ENCODE measurements around the gene UAP1. TPM values are rescaled to one million over a fixed set of nuclear protein-coding genes. Genes with fewer than 3 reads are reported as not detected.

UAP1 gene
- total RNA-seq, 1 experiment from 2014 or later = 26.9 TPM

- no peak overlapping the region for H4K8ac ChIP-seq (replicated peaks; ENCODE audit: insufficient read length, low read depth, low read length)
These were observed 47.8 kb downstream of the UAP1 start for GRCh38 chr1:162609306-162609705.

More at GRCh38 chr1:162609306-162609705, 47.8 kb downstream of the UAP1 start:
- no peak overlapping the region for H4K5ac ChIP-seq (ENCODE audit: insufficient read length, low read depth, low read length)
- H3K27ac Mint-ChIP-seq = no peak overlapping the region; a peak in 1 of 7 replicates
- H3K27ac ChIP-seq (ENCODE audit: insufficient read length, low read depth, low read length) = no peak overlapping the region
- no peak overlapping the region for H2BK120ac ChIP-seq (ENCODE audit: low read depth, low read length, poor library complexity, severe bottlenecking)
- H3K36me3 Mint-ChIP-seq (ENCODE audit: insufficient read depth in 1 of 3, low read depth in 3 of 3) = no peaks in the 10 kb centered on the region
- H3K27me3 ChIP-seq (ENCODE audit: insufficient read depth, low read length) = no peaks in the 10 kb centered on the region
- H3K4ac ChIP-seq (ENCODE audit: low read depth, low read length) = no peak overlapping the region
- no peaks in the 10 kb centered on the region for H3K23me2 ChIP-seq (ENCODE audit: insufficient read length, low read depth, low read length, poor library complexity, severe bottlenecking)
- H3K23ac ChIP-seq (ENCODE audit: insufficient read length, low read depth, low read length) = no peak overlapping the region
- DNase-seq = no peak
- no peak overlapping the region for H3K4me3 Mint-ChIP-seq
- no peaks in the 10 kb centered on the region for H3K9me3 Mint-ChIP-seq
- no CpG with 5 or more reads among the region's 2 CpGs for WGBS (ENCODE audit: extremely low coverage, insufficient read length, low lambda C conversion rate)
- H3K18ac ChIP-seq (ENCODE audit: insufficient read length, low read depth, low read length) = no peak overlapping the region
- no peaks in the 10 kb centered on the region for H4K20me1 ChIP-seq (ENCODE audit: control insufficient read depth, insufficient read depth, insufficient read length)
- no peaks in the 10 kb centered on the region for H3K4me1 ChIP-seq (ENCODE audit: insufficient read depth, low read length)
- H3T11ph ChIP-seq (ENCODE audit: low read length) = no peak overlapping the region
- H3K9me3 ChIP-seq (ENCODE audit: control insufficient read depth, low read depth, low read length) = no peaks in the 10 kb centered on the region
- H3K79me1 ChIP-seq (ENCODE audit: insufficient read depth, low read depth, low read length, poor library complexity, severe bottlenecking) = no peaks in the 10 kb centered on the region
- no peaks in the 10 kb centered on the region for H3K27me3 Mint-ChIP-seq (ENCODE audit: low read depth)
- H3K4me2 ChIP-seq (ENCODE audit: insufficient read depth, insufficient read length, low read length) = no peak overlapping the region
- no peak overlapping the region for H3K9ac ChIP-seq (ENCODE audit: extremely low read depth, insufficient read length, low read length)
- TF ChIP-seq CTCF (conservative IDR thresholded peaks at IDR 0.05) = no peak
- no peak overlapping the region for H2BK12ac ChIP-seq (ENCODE audit: insufficient read length, low read depth, low read length)
- peaks cover 2 to 5% of the 10 kb centered on the region in 2 experiments; a peak in 3 of 4 replicates for H3K4me1 Mint-ChIP-seq
- H2BK20ac ChIP-seq (ENCODE audit: low read depth, low read length, poor library complexity, severe bottlenecking) = no peak overlapping the region
- H2AK5ac ChIP-seq (ENCODE audit: insufficient read length, low read length) = no peak overlapping the region
- no peak overlapping the region for H4K91ac ChIP-seq (ENCODE audit: insufficient read length, low read depth, low read length)
- H2BK5ac ChIP-seq (ENCODE audit: insufficient read length, low read length) = no peak overlapping the region
- H2AFZ ChIP-seq (ENCODE audit: low read length) = no peak overlapping the region
- no peak overlapping the region for H2BK15ac ChIP-seq (ENCODE audit: low read depth, low read length)
- no peak overlapping the region; the same call in 1 of the 2 replicates for H3K14ac ChIP-seq (ENCODE audit: insufficient read depth, low read length)
- H3K56ac ChIP-seq (ENCODE audit: insufficient read length, low read depth, low read length) = no peak overlapping the region
- H3K79me2 ChIP-seq (ENCODE audit: insufficient read depth, low read length) = no peaks in the 10 kb centered on the region

Measured in H9 (cell line).